H54 (cell line): Measurements from ENCODE around the gene WDR33.
A peak's percentile ranks its signal among the peaks of the same experiment; 100 is the strongest.

Source experiments
- DNase-seq: peaks from one replicate; pipeline ENCODE4 v3.0.0; 2011; ENCODE audit warnings: low spot score, mixed read lengths; ENCODE audit not compliant: insufficient read length
- FAIRE-seq: peaks from 3 replicates; lab custom pipeline; 2011; peaks lifted over from hg19 to GRCh38; lab: Jason Lieb, UNC
- POLR2A ChIP-seq: IDR thresholded peaks from 2 replicates; pipeline ENCODE4 v1.6.1; 2011; ENCODE audit warnings: low read depth, mild to moderate bottlenecking, low read length

Gene WDR33

DNA sequence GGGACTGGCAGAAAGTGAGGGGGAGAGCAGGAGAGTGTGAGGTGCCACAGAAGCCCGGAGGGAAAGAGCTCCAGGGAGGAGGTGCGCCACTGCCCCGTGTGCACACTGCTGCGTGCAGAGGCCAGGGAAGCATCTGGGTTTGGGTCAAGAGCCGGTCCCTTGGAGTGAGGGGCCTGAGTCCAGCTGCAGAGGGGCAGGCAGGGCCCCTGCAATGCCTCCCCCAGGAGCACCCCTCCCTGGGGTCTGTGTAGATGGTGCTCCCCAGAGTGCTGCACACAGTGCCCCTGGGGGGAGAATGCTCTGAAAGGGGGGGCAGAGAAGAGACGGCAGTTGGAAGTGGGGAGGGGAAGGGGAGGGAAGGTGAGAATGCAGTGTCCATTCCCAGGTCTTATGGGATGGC lies 132.0 kb downstream of the WDR33 start:
- TF ChIP-seq POLR2A, result no peak
- DNase-seq (no peak), FAIRE-seq (no peak)

DNA sequence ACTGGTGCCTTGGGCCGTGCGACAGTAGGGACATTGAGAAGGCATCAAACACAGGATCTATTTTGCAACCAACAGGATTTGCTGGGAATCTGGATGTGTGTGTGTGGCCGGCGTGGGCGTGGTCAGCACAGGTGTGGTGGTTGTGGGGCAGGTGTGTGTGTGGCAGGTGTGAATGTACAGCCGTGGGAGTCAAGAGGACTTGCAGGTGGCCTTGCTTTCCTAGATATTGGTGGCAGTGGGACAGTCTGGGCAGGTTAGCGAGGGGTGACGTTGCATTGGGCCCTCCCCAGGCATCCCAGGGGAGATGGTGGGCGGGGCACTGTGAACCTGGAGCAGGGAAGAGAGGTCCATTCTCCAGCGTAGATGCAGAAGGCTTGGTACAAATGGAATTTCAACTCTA lies 132.4 kb downstream of the WDR33 start:
- no peak for DNase-seq
- no peak for FAIRE-seq
- TF ChIP-seq POLR2A, result no peak

DNA sequence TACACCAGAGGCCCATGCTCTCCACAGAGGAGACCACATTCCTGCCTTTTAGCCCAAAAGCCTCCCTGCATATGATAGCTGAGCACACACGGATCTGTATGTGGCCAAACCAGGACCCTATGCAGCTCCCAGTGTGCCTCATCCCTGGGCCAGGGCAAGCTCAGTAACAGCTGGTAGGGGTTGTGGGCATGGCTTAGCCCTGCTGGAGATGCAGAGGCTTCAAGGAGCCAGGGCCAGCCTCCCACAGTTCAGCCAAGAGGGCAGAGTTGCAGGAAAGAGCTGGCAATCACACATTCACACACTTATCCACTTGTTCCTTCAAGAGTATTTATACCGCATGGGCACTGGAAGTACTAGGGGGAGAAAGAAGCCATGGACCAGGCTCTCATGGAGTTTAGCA lies 134.1 kb downstream of the WDR33 start:
- FAIRE-seq (no peak), DNase-seq (no peak)
- TF ChIP-seq POLR2A, result no peak

DNA sequence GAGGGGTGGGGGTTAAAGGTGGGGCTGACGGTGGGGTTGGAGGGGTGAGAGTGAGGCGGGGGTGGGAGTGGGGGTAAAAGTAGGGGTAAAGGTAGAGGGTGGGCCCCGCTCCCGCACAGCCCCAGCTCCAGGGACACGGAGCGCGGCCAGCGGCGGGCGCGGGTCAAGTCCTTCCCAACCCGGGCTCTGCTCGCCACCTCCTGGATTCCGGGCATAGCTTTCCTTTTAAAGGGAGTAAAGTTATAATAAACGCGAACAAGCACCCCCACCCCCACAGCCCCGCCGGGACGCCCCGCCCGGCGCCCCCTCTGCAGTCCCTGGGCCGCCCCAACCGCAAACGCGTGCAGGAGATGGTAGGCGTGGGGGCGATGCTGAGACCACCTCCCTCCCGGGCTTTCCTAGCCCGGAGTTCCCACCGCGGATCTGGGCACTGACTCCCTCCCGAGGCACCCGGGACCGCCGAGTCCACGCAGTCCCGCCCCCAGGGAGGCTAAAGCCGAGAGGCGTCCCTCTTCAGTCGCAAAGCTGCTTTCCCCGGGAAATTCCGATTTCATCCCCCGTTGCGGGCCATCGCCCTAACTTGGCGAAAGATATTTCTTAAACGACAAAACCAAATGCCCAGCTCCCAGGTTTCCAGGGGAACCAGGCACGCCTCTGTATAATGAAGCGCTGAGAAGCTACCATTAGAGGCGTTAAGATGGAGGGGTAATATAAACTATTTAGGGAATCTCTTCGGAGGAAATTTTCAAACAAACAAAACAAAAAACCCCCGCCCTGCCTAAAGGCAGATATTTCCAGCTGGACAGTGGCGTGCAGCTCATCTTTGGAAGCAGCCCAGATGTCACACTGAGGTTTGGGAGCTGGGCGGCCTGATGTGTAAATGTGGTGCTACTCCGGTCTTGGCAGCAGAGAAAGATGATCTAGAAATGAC lies 135.4 kb downstream of the WDR33 start, which contains the start of gene LIMS2:
Gene LIMS2 (minus strand): TSS at position 200 of the 931 bp plus-strand sequence. CDS start 506 bp downstream, outside the sequence.
- DNase-seq, result peak; percentile 80
- no peak for FAIRE-seq
- no peak for TF ChIP-seq POLR2A

DNA sequence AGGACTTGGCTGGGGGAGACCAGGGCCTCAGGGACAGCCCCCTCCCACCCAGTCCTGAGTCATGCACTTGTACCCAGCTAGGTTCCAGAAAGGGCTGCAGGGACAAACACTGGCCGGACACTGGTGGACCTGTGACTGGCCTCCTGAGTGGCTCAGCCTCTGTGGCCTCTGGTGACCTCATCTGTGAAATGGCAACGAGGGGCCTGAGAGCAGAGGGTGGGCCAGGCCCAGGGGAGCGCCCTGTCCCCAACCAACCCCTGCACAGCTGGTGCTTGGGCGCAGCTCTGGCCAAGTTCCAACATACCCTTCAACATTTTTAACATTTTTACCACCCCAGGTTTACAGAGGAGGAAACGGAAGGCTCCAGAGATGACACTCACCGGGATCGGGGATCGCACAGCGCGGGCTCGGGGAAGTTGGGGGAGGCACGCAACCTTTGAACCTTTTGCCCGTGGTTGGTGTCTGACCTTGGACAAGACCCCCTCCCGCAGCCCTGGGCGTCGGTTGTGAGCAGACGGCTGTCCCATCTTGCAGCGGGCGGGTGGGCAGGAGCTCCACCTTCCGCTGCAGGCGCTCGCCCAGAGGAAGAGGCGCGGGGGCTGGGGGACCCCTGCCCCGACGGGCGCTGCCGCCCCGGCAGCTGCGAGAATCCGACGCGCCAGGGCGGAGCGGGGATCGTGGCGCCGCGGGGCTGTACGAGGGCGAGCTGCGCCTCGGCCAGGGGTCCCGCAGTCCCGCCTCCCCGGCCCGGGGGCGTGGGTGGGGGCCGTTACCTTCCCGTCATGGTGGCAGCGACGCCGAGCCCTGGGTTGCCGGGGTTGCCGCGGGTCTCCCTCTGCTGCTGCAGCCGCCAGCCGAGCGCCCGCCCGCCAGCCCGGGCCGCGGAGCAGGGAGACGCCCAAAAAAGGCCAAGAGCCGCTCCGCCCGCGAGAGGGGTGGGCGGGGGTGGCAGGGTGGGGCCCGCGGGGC lies 136.4 kb downstream of the WDR33 start:
- DNase-seq (no peak), FAIRE-seq (no peak)
- TF ChIP-seq POLR2A, result no peak

DNA sequence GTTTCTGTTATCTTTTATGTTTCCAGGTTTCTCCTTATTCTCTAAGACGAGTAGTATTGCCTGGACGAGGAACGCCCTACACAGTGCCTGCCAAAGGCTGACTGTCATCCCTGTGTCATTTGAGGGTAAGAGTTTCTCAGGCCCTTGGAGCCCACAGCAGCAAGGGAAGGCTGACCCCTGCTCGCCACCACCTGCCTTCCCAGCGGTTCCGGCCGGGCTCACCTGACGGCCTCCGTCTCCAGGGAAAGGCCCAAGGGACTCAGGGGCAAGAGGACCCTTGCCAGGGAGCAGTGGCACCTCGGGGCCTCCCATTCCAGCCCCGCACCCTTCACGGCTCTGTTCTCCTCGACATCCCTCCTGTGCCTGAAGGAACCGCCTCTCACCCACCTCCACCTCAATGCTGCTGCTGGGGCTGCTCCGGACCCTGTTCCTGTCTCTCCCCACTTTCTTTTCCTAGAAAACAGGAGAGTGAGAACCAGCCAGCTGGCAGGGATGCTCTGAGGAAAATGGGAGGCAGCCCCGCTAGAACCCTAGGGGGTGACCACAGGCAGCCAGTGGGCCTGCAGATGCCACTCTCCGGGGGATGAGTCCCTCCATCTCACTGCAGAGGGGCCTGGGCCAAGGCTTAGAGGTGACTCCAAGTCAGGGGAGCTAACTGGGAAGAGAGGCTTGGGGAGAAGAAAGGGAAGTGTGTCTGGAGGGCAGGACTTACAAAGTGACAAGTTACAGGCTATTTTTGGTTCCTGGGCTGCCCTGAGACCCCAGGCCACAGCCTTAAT lies 137.5 kb downstream of the WDR33 start:
- DNase-seq (no peak), FAIRE-seq (no peak)
- no peak for TF ChIP-seq POLR2A

DNA sequence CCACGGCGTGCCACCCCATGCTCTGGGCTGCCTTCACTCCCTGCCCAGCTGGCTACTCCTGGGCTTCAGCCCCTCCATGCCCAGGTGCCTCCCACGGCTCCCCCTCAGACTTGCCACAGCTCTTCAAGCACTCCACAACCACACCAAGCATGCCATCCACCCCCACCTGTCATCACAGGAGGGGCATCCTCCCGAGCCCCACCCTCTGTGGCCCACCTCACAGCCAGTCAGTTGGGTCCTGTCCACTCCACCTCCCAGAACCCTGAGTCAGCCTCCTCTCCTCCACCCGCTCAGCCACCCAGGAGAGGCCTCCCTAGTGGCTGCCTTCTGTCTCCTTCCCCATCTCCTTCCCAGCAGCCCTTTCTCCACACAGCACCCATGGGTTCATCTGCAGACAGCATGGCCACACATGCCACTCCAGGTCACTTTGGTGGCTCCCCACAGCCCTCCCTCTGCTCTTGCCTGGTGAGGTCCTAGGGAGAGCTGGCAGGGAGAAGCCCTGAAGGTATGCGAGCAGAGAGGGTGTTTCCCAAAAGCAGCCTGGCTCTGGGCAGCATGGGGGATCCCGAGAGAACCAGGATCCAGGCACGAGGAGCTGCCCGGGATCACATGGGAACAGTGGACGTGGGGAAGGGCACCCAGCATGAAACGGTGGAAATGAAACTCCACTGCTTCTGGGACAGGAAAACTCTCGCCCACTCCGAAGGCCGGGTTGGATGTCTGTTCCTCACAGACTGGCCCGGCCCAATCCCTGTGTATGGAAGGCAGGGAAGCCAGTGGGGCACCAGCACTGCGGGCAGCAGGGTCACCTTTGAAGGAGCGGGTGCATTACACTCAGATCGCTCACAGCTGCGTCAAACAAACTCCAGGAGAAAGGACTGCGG lies 138.4 kb downstream of the WDR33 start:
- FAIRE-seq (no peak), DNase-seq (no peak)
- TF ChIP-seq POLR2A, result no peak

DNA sequence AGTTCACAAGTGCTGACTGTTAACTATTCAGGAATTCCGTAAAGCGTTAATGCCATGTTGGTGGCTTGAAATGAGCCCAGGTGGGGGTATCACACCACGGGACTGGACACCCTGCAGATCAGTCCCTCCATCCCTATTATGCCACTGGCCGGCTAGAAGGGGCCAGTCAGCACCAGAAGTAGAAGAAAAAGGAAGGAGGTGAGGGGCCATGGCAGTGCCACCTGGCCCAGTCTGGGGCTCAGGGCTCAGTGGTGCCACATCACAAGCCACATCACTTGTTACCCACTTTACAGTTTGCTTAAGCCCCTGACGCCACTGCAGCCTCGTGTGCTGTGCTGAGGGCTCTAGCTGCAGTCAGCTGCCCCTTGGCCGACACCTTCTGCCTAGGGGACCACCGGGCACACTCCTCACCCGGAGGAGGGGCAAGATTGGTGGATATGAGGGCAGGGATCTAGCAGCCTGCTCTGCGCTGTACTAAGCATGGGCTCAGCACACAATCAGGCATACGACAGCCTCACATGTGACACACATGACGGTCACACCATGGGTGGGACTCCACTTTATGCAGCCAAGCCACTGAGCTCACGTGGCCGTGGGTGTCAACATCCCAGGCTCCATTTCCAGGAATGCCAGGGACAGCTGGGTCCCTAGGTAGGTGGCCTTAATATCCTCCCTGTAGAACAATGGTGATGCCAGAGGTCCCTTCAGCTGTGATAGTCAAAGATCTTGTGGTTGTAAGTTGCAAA lies 139.2 kb downstream of the WDR33 start:
- FAIRE-seq (no peak), DNase-seq (no peak)
- no peak for TF ChIP-seq POLR2A

DNA sequence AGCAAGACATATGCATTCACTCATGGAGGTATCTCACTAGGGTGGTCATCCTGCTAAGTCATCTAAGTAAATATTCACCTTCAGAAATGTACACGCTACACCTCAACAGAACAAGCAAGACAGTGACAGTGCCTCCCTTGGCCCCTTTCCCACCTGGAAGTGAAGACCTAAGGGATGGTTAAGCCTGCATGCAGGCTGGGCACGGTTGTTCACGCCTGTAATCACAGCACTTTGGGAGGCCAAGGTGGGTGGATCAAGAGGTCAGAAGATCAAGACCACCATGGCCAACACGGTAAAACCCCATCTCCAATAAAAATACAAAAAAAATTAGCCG lies 140.0 kb downstream of the WDR33 start:
- TF ChIP-seq POLR2A, result no peak
- no peak for FAIRE-seq
- DNase-seq, result no peak

DNA sequence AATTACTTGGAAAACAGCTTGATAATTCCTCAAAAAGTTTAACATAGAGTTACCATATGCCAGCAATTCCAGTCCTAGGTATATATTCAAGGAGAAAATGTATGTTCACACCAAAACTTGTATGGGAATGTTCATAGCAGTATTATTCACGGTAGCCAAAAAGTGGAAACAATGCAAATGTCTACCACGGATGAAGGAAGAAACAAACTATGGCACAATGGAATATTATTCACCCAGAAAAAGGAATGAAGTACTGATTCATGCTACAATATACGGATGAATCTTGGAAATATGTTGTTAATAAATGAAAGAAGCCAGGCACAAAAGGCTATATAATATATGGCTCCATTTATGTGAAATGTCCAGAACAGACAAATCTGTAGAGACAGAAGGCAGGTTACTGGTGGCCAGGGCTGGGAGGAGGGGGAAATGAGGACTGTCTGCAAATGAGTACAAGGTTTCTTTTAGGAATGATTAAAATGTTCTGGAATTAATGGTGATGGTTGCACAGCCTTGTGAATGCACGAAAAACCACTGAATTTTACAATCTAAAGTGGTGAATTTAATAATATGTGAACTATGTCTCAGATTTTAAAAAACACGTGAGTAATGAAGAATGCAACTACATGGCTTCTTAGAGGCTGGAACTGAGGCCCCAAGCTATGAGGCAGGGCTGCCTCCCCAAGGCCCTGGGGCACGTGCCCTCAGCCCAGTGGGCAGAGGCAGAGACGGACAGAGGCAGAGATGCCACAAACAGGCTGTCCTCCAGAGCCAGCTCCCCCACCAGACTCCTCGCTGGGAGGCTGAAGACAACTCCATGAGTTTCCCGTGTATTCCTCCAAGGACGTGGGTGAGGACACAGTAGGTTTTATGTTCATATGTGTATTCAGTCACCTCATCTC lies 140.7 kb downstream of the WDR33 start:
- FAIRE-seq (no peak), DNase-seq (no peak)
- TF ChIP-seq POLR2A, result no peak

DNA sequence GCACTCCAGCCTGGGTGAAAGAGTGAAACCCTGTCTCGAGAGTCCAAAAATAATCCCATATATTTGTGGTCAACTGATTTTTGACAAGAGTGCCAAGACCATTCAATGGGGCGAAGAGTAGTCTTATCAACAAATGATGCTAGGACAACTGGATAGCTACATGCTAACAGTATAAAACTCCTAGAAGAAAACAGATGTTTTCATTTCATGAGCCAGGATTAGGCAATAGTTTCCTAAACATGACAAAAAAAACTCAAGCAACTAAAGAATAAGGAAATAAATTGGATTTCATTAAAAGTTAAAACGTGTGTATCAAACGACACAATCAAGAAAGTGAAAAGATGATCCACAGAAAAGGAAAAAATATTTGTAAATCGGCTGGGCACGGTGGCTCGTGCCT lies 141.9 kb downstream of the WDR33 start:
- no peak for TF ChIP-seq POLR2A
- FAIRE-seq, result no peak
- no peak for DNase-seq
